Bronchial epithelial cell (primary cell): ENCODE results near the gene OR52B6. TPM values are rescaled to one million over a fixed set of nuclear protein-coding genes. Genes with fewer than 3 reads are reported as not detected.

Source experiments
- DNase-seq: peaks from one replicate; pipeline ENCODE4 v3.0.0-alpha.2; 2010; ENCODE audit warnings: low read depth
- FAIRE-seq: peaks from 2 replicates; lab custom pipeline; 2011; peaks lifted over from hg19 to GRCh38; lab: Jason Lieb, UNC
- H3K27me3 ChIP-seq: 2 replicates; pipeline ENCODE4 v1.5.1; 2011; ENCODE audit warnings: low read length; ENCODE audit not compliant: control insufficient read depth, insufficient read depth
- H3K36me3 ChIP-seq: 2 replicates; pipeline ENCODE4 v1.5.1; 2011; ENCODE audit warnings: low read length; ENCODE audit not compliant: control insufficient read depth, insufficient read depth
- H3K4me3 ChIP-seq: 2 replicates; pipeline ENCODE4 v1.5.1; 2011; ENCODE audit warnings: mild to moderate bottlenecking, low read depth, low read length, control low read depth
- total RNA-seq: library from RNA; depleted of rRNA; stranded (reverse); fragments of >200 nt; gene quantifications from 2 replicates; pipeline ENCODE4 v1.2.1, GENCODE V29; 2014
- TF ChIP-seq, protein P1 (sequence below): IDR thresholded peaks from 2 replicates; pipeline ENCODE4 v1.5.1; 2011; ENCODE audit warnings: mild to moderate bottlenecking, moderate library complexity, low read length, control low read depth, inconsistent platforms; ENCODE audit not compliant: insufficient read depth, severe bottlenecking

The OR52B6 gene
- total RNA-seq, 1 donor from 2014 or later = not detected

DNA sequence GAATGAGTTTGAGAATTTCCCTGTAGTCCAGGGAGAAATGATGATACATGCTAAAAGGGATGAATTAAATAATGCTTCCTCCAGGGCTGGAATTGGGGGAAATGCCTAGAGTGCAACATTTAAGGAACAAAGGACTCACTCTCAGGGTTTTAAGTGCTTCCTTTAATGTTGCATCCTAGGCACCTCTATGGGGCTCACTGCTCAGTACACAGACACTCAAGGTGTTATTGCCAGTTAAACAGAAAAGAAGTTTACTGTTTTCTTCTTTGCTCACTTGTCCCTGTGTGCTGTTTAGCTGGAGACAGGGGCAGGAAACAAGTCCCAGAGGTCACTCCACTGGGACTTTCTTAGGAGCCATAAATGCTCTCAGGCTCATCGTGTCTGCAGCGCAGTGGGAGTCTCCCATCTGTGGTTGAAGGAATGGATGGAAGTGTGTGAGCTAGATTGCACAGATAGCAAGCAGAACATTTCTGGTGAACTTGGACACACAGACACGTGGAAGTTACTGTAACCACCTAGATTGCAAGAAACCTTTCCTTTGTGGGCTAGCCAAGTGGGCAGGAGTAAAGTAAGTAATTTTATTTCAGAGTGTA lies 24.0 kb upstream of the OR52B6 start:
- Histone ChIP-seq H3K36me3 (no peaks in the 10 kb centered on the region), H3K27me3 (no peaks in the 10 kb centered on the region), H3K4me3 (no peak overlapping the region)
- TF ChIP-seq, protein P1, sequence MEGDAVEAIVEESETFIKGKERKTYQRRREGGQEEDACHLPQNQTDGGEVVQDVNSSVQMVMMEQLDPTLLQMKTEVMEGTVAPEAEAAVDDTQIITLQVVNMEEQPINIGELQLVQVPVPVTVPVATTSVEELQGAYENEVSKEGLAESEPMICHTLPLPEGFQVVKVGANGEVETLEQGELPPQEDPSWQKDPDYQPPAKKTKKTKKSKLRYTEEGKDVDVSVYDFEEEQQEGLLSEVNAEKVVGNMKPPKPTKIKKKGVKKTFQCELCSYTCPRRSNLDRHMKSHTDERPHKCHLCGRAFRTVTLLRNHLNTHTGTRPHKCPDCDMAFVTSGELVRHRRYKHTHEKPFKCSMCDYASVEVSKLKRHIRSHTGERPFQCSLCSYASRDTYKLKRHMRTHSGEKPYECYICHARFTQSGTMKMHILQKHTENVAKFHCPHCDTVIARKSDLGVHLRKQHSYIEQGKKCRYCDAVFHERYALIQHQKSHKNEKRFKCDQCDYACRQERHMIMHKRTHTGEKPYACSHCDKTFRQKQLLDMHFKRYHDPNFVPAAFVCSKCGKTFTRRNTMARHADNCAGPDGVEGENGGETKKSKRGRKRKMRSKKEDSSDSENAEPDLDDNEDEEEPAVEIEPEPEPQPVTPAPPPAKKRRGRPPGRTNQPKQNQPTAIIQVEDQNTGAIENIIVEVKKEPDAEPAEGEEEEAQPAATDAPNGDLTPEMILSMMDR = no peak
- no peak for DNase-seq
- no peak for FAIRE-seq

DNA sequence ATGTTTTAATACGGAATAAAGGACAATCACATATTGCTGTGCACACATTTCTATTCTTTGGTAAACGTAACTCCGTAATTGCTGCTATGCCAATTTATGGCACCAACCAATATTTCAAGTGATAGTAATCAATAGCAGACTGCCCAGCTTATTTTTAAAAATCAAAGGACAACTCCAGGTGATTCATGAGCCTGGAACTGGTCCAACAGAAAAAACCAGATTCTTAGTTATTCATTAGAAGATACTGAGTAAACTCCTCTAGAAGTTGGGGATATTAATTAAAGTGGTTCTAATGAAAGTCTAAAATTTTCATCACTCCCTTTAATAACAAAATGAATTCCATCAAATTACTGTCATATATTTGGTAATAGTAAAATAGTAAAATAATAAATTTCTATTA lies 22.9 kb upstream of the OR52B6 start:
- peak; percentile 23 for DNase-seq
- no peak for FAIRE-seq
- TF ChIP-seq, protein P1 = no peak
- Histone ChIP-seq H3K36me3 (no peaks in the 10 kb centered on the region), H3K27me3 (no peaks in the 10 kb centered on the region), H3K4me3 (no peak overlapping the region)

DNA sequence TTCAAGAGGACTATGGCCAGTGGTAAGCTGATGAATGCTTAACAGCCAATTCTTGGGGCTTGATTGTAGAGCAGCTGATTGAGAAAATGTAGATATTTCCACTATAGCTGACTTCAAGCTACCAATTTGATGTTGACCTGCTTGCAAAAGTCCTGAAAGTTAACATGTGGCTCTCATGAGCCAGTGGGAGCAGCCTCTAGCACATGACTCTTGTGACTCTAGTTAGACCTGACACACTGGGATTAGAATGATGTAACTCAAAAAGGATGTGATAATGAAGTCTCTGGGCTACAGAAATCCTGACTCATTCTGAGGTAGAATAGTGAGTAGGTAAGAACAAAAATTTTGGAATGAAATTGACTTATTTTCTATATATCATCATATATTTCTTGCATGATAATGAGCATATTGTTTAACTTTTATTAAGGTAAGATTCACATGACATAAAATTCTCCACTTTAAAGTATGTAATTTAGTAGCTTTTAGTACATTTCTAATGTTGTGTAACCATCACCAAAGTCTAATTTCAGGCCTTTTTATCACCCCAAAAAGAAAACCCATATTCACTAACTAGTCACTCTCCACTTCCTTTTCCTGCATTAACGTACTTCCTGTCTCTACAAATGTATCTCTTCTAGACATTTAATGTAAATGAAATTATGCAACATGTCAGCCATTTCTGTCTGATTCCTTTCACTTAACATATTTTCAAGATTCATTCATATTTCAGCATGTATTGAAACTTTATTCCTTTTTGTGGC lies 16.2 kb upstream of the OR52B6 start:
- TF ChIP-seq, protein P1 = no peak
- H3K36me3 ChIP-seq = no peaks in the 10 kb centered on the region
- H3K4me3 ChIP-seq = no peak overlapping the region
- no peaks in the 10 kb centered on the region for H3K27me3 ChIP-seq
- DNase-seq (peak; percentile 87), FAIRE-seq (no peak)

DNA sequence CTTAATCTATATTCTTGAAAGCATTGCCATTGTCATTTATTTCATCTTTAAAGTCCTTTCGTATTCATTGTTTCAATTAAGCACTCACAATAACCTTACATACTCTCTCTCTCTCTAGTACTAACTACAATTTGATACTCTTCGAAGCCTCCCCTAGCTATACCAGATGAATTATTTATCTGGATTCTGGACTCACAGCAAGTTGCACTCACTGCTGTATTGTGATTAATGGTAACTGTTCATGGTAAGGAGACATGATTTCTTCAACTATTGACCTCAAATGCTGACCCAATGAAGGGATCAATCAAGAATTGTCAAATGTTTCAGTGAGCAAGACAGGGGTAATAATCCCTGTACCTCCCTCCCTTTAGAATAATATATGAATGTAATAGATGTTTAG lies 6.0 kb upstream of the OR52B6 start:
- no peak for DNase-seq
- no peak for FAIRE-seq
- Histone ChIP-seq H3K36me3 (no peaks in the 10 kb centered on the region), H3K4me3 (no peak overlapping the region), H3K27me3 (no peaks in the 10 kb centered on the region)
- TF ChIP-seq, protein P1 = no peak

DNA sequence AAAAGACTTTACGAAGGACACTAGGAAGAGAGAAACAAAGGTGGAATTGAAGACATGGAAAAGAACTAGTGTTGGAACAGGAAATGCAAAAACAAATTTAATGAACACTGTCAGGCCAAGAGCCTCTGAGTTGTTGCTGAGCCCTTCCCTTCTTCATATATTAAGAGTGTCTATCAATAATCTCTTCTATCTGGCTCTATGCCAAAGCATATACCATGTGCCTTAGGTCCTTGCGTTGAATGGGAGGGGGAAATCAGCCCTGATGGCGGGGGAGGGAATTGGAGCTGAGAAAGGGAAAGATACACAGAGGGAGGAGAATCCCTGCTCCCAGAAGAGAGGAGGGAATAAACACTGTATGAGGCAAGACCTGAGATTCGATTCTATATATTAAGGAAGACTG lies 5.5 kb upstream of the OR52B6 start:
- FAIRE-seq (no peak), DNase-seq (no peak)
- TF ChIP-seq, protein P1 = no peak
- Histone ChIP-seq H3K4me3 (no peak overlapping the region), H3K36me3 (no peaks in the 10 kb centered on the region), H3K27me3 (no peaks in the 10 kb centered on the region)
